TTC549 (cell line): ENCODE results near the gene PTS.
A peak's percentile ranks its signal among the peaks of the same experiment; 100 is the strongest.

Source experiments
- FAIRE-seq: peaks from 2 replicates; lab custom pipeline; 2012; peaks lifted over from hg19 to GRCh38; lab: Jason Lieb, UNC

PTS gene

GRCh38 chr11:112266410-112266778, 40.2 kb downstream of the PTS start:
- FAIRE-seq = no peak

DNA sequence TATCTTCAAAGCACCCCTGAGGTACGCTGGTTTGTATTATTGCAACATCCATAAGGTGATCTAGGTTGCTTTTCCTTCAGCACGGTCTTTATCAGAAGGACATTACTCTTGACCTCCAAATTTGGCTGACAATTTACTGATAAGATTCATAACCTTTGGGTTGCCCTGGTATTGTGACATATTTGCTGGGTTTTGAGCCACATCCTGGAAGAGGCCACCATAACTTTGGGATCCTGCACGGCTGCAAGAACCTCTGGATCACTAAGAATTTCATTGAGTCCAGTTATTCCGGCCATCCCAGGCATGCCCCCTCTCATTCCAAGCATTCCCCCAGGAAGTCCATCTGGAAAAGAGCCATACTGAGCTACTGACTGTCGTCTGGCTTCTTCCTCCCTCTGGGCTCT, 41.0 kb downstream of the PTS start:
- no peak for FAIRE-seq

GRCh38 chr11:112268406-112268805, 42.2 kb downstream of the PTS start:
- no peak for FAIRE-seq

DNA sequence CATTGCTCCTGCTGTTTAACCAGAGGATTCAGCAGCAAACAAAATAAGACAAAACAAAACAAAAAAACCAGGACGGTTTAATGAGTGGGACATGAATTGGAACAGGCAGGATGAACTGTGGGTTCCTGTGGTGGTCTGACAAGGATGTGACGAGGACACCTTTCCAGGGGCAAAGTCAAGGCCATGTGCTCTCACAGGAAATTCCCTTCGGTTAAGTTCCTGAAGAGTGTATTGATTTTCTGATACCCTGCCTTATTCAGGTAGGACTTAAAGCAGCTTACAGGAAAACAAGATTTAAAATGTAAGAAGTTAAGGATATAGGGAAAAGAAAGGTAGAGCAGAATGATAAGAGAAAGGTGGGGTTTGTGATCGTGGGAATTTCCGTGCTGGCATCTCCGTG, 42.9 kb downstream of the PTS start:
- no peak for FAIRE-seq

DNA sequence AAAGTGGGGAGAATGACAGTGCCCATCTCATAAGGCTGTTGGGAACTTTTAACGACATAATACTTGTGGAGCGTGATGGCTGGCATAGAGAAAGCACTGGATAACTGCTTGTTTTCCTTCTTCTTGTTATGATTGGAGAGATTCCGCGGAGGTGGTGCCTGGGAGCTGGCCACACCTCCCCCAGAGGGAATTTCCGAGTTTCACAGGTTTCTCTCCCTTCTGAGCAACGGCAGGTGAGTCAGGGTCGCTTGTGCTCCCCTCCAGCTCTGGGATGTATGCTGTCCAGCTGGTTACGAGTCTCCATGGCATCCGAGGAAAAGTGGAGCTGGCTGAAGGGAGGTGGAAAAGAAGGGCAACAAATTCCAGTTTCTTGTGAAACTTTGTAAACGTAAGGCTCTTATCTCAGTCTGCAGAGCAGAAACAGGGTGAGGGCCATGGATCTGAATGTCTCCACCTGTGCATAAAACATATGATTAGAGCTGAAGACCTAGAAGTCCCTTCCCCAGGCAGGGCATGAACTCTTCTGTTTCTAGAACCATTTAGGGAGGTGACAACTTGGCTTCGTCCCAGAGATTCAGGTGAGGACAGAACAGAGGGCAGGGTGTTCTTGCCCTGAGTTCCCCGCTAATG, 44.4 kb downstream of the PTS start:
- no peak for FAIRE-seq

DNA sequence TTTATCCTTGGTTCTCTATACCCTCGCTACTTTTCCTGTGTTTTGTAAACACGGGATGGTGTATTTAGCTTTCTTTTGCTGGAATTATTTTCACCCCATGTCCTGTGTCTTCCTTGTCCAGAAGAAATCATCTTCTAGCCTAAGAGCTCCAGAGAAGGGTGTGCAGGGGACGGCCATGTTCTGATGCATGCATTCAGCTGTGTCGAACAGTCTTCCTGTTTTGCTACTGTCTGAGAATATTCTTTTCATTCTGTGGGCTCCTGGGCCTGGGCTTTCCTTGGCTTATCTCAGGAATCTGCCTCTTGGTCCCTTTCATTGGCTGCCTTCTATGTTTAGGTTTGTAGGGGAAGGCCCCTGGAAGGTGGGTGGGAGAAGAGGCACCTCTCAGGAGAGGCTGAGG, 45.0 kb downstream of the PTS start:
- FAIRE-seq = no peak

- no peak for FAIRE-seq
These were observed 46.8 kb downstream of the PTS start for GRCh38 chr11:112273066-112273465.

- FAIRE-seq = no peak
These were observed 48.0 kb downstream of the PTS start for GRCh38 chr11:112274007-112274783.

- FAIRE-seq = no peak
These were observed 50.8 kb downstream of the PTS start for GRCh38 chr11:112277029-112277428.

DNA sequence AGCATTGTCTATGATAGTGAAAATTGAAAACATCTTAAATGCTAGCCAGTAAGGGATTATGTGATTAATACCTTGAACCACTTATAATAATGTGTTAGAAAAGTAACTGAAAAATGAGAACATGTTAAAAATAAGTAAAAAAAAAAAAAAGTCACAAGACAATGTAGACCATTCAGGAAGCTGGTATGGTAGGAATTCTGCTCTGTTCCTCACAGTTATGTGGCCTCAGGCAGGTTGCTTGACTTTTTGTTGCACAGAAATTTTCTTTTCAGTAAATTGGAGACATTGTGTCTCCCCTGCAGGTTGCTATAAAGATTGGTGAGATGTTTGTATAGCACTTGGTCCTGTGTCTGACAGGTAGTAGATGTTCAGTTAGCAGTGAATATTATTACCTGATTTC, 51.7 kb downstream of the PTS start:
- FAIRE-seq = no peak

DNA sequence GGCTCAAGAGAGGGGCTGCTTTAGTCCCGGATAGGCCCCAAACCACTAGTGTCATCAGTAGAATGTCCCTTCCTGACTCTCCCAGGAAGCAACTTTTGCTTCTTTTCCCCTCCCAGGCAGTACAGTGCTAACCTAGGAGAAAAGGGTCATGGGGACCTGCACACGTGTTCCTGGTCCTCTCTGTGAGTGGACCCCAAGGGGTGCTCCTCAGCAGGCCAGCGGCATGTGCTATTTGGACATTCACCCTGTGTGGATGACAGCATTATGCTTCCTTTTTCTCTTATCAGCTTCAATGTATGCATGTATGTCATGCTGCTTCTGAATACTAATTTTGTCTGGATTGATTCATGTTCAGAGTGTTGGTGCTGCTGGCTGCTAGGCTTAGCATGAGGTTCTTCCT, 52.6 kb downstream of the PTS start:
- no peak for FAIRE-seq

DNA sequence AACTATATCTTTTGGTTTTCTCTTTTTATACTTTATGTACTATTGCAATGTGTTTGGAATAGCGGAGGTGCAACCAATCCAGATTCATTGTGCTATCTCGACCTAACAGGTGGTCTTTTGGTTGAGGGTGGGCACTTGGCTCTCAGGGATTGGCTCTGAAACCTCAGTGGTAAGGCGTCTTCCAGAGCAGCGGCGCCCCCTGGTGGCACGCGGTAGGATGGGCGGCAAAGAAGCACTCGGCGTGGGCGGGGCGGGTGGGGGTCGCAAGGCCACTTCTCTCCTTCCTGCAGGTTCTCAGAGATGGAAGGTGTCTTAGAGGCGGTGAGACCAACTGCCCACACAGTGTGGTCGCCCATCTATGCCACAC, 53.7 kb downstream of the PTS start:
- no peak for FAIRE-seq

DNA sequence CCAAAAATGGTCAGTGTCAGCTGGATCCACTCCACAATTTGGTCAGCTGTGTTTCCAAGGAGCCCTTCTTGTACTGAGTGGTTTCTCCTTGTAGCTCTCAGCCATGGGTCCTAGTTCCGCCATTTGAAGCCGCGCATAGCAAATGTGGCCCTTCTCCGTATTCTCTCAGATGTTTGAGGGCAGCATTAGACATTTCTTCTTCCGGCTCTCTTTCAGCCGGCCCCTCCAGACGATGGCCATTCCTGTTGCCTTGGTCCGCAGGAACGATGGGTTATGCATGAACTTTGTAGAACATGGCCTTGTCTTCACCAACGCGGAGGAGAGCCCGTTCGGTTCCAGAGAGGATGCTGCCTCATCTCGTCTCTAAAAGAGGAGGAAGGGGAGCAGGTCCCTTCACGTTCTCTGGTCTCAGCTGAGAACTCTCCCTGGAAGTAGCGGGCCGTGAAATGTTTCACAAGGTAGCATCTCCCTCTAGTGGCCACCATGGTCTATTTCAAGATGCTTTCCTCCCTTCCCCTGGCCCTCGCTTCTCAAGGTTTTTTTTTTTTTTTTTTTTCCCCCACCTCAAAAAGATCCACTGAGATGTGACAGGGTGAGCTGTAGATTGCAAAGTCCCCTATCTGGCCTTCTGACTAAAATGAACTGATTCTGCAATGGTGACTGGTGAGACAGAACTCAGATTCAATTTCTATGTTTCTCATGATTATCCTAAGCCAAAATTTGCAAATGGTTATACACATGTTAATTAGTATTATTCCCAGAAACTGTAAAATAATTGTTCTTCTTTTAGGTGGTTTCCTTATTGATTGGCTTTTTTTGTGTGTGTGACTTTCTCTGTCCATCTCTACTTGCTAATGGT, 54.3 kb downstream of the PTS start:
- peak; percentile 28 for FAIRE-seq

DNA sequence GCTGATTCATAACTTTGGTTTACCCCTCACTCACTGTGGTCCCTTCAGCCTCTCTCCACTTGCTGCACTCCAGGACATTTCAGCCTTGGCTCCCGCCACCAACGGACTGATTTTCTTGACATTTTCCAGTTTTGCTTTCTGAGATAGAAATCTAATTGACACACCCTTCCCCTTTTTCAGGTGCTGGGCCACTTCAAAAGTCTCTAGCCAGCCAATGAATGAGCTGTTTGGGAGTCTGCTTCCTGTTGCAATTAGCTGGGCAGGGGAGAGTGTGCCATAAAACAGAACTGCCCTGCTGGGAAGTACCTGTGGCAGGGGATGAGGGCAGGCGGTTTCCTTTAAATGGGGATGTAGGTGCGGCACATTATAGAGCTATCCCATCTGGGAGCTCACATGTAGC, 55.5 kb downstream of the PTS start:
- no peak for FAIRE-seq
